ENCODE data around the gene DUSP8.
A peak's percentile ranks its signal among the peaks of the same experiment; 100 is the strongest.

DUSP8 gene

GRCh38 chr11:1530686-1531448 is 41.2 kb downstream of the DUSP8 start:
- no peak for DNase-seq

GRCh38 chr11:1529774-1530173 is 42.3 kb downstream of the DUSP8 start:
- DNase-seq = no peak

GRCh38 chr11:1529286-1529685 is 42.8 kb downstream of the DUSP8 start:
- no peak for DNase-seq

- no peak for DNase-seq
Observed at GRCh38 chr11:1528710-1529109, 43.4 kb downstream of the DUSP8 start.

- DNase-seq = no peak
Observed at GRCh38 chr11:1526785-1527184, 45.3 kb downstream of the DUSP8 start.

- no peak for DNase-seq
Observed at GRCh38 chr11:1523779-1524178, 48.3 kb downstream of the DUSP8 start.

GRCh38 chr11:1523077-1523476 is 49.0 kb downstream of the DUSP8 start:
- DNase-seq = no peak

- no peak for DNase-seq
Observed at GRCh38 chr11:1522081-1522424, 50.0 kb downstream of the DUSP8 start.

- DNase-seq = no peak
Observed at GRCh38 chr11:1521382-1522080, 50.5 kb downstream of the DUSP8 start.

GRCh38 chr11:1520663-1521267 is 51.3 kb downstream of the DUSP8 start:
- DNase-seq = no peak

GRCh38 chr11:1520209-1520662 is 51.8 kb downstream of the DUSP8 start:
- DNase-seq = no peak

- DNase-seq = no peak
Observed at GRCh38 chr11:1519028-1520010, 52.8 kb downstream of the DUSP8 start.

GRCh38 chr11:1518301-1518700 is 53.8 kb downstream of the DUSP8 start:
- no peak for DNase-seq

- no peak for DNase-seq
Observed at GRCh38 chr11:1517117-1518005, 54.7 kb downstream of the DUSP8 start.

- no peak for DNase-seq
Observed at GRCh38 chr11:1516273-1517067, 55.6 kb downstream of the DUSP8 start.

GRCh38 chr11:1515082-1516060 is 56.7 kb downstream of the DUSP8 start:
- DNase-seq = peak; percentile 1

GRCh38 chr11:1514336-1515061 is 57.6 kb downstream of the DUSP8 start:
- no peak for DNase-seq

GRCh38 chr11:1513326-1514296 is 58.5 kb downstream of the DUSP8 start:
- DNase-seq = no peak
